Measurements from ENCODE around the gene ESR2. TPM values are rescaled to one million over a fixed set of nuclear protein-coding genes. Genes with fewer than 3 reads are reported as not detected.

Gene ESR2
- polyA plus RNA-seq, 3 donors = 0.04 TPM; not detected in 2

DNA sequence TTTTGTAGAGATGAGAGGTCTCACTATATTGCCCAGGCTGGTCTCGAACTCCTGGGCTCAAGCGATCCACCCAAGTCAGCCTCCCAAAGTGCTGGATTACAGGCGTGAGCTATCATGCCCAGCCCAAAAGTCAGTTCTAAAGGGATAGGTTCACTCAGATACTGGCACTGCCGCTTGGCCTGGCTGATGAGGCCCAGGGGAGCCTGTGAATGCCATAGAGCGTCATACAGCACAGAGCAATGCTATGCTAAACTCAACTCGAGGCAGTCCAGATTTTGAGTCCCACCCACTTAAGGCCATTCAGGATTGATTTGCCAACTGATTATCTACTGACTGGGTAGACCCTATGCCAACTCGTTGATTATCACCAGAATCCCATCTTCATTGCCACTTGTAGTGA lies 179.4 kb downstream of the ESR2 start:
- intact Hi-C loops (cut with micrococcal nuclease) = no loop called here
- no peak overlapping the region for H3K4me3 Mint-ChIP-seq
- H3K9ac ChIP-seq (ENCODE audit: insufficient read depth, low read length, poor library complexity, severe bottlenecking) = no peak overlapping the region
- H3K27me3 Mint-ChIP-seq (ENCODE audit: low read depth in 3 of 3) = peaks cover 0 to 4% (median 1%) of the 10 kb centered on the region in 3 donors
- no peak overlapping the region for H3K27ac Mint-ChIP-seq
- no peak overlapping the region for H2AFZ ChIP-seq (ENCODE audit: insufficient read depth, low read depth, low read length, poor library complexity, severe bottlenecking)
- H3K27ac ChIP-seq (ENCODE audit: low read depth in 1 of 2, low read length in 2 of 2) = no peak overlapping the region
- H4K20me1 ChIP-seq (ENCODE audit: insufficient read depth, low read length) = no peaks in the 10 kb centered on the region
- H3K4me3 ChIP-seq (replicated peaks in 1 of 3; ENCODE audit: low read depth in 2 of 3, low read length in 3 of 3) = no peak overlapping the region
- H3K36me3 ChIP-seq (replicated peaks in 1 of 2; ENCODE audit: control insufficient read depth in 1 of 2, insufficient read depth in 2 of 2, low read length in 2 of 2) = no peaks in the 10 kb centered on the region
- DNase-seq = no peak
- H3K9me3 Mint-ChIP-seq = no peaks in the 10 kb centered on the region
- 99% methylated on average over 7 of the region's 7 CpGs for WGBS (ENCODE audit: insufficient coverage)
- H3K4me2 ChIP-seq (replicated peaks; ENCODE audit: extremely low read depth, low read length, poor library complexity, severe bottlenecking) = no peak overlapping the region
- H3K4me1 Mint-ChIP-seq = no peaks in the 10 kb centered on the region
- H3K27me3 ChIP-seq (ENCODE audit: control insufficient read depth in 2 of 2, insufficient read depth in 2 of 2, low read length in 2 of 2) = no peaks in the 10 kb centered on the region
- no peaks in the 10 kb centered on the region for H3K79me2 ChIP-seq (ENCODE audit: insufficient read depth, low read length)
- H3K9me3 ChIP-seq (replicated peaks in 1 of 2; ENCODE audit: control insufficient read depth in 1 of 2, insufficient read depth in 1 of 2, low read length in 2 of 2) = no peaks in the 10 kb centered on the region
- no peaks in the 10 kb centered on the region for H3K4me1 ChIP-seq (ENCODE audit: control insufficient read depth in 1 of 2, insufficient read depth in 2 of 2, low read length in 2 of 2)
- TF ChIP-seq, protein P1, sequence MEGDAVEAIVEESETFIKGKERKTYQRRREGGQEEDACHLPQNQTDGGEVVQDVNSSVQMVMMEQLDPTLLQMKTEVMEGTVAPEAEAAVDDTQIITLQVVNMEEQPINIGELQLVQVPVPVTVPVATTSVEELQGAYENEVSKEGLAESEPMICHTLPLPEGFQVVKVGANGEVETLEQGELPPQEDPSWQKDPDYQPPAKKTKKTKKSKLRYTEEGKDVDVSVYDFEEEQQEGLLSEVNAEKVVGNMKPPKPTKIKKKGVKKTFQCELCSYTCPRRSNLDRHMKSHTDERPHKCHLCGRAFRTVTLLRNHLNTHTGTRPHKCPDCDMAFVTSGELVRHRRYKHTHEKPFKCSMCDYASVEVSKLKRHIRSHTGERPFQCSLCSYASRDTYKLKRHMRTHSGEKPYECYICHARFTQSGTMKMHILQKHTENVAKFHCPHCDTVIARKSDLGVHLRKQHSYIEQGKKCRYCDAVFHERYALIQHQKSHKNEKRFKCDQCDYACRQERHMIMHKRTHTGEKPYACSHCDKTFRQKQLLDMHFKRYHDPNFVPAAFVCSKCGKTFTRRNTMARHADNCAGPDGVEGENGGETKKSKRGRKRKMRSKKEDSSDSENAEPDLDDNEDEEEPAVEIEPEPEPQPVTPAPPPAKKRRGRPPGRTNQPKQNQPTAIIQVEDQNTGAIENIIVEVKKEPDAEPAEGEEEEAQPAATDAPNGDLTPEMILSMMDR (IDR thresholded peaks at IDR 0.05) = no peak
- no peaks in the 10 kb centered on the region for H3K36me3 Mint-ChIP-seq

DNA sequence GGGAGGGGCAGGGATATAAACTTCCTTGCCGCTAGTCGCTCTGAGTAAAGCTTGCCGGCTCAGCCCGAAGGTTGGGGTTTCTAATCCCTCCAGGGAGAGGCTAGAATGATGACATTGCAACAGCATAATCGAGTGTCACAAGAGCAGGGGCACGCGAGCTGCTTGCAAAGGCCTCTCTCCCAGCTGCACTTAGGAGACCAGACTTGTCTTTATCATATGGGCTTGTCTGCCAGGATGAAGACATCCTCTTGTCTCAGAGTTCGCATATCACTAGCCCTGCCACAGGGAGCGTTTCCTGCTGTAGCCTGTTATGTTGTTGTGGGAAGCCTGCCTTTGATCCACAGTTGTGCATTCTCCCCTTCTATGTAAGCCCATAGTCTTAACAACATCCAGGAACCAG lies 180.0 kb downstream of the ESR2 start:
- no peaks in the 10 kb centered on the region for H3K27me3 ChIP-seq (ENCODE audit: control insufficient read depth in 2 of 2, insufficient read depth in 2 of 2, low read length in 2 of 2)
- no peak overlapping the region for H3K9ac ChIP-seq (ENCODE audit: insufficient read depth, low read length, poor library complexity, severe bottlenecking)
- 76% methylated on average over 7 of the region's 9 CpGs for WGBS (ENCODE audit: insufficient coverage)
- no peak for DNase-seq
- no peaks in the 10 kb centered on the region for H4K20me1 ChIP-seq (ENCODE audit: insufficient read depth, low read length)
- no peaks in the 10 kb centered on the region for H3K4me1 ChIP-seq (ENCODE audit: control insufficient read depth in 1 of 2, insufficient read depth in 2 of 2, low read length in 2 of 2)
- no peak overlapping the region for H3K27ac ChIP-seq (ENCODE audit: low read depth in 1 of 2, low read length in 2 of 2)
- H2AFZ ChIP-seq (ENCODE audit: insufficient read depth, low read depth, low read length, poor library complexity, severe bottlenecking) = no peak overlapping the region
- Mint-ChIP-seq H3K4me1 (no peaks in the 10 kb centered on the region), H3K27me3 (ENCODE audit: low read depth in 3 of 3) (peaks cover 0 to 4% (median 1%) of the 10 kb centered on the region in 3 donors), H3K9me3 (no peaks in the 10 kb centered on the region), H3K27ac (no peak overlapping the region), H3K36me3 (no peaks in the 10 kb centered on the region), H3K4me3 (no peak overlapping the region)
- TF ChIP-seq, protein P1 (IDR thresholded peaks at IDR 0.05) = no peak
- no peaks in the 10 kb centered on the region for H3K79me2 ChIP-seq (ENCODE audit: insufficient read depth, low read length)
- H3K4me3 ChIP-seq (replicated peaks in 1 of 3; ENCODE audit: low read depth in 2 of 3, low read length in 3 of 3) = no peak overlapping the region
- intact Hi-C loops (cut with micrococcal nuclease) = no loop called here
- H3K9me3 ChIP-seq (replicated peaks in 1 of 2; ENCODE audit: control insufficient read depth in 1 of 2, insufficient read depth in 1 of 2, low read length in 2 of 2) = no peaks in the 10 kb centered on the region
- no peaks in the 10 kb centered on the region for H3K36me3 ChIP-seq (replicated peaks in 1 of 2; ENCODE audit: control insufficient read depth in 1 of 2, insufficient read depth in 2 of 2, low read length in 2 of 2)
- no peak overlapping the region for H3K4me2 ChIP-seq (replicated peaks; ENCODE audit: extremely low read depth, low read length, poor library complexity, severe bottlenecking)

All from CD14-positive monocyte (primary cell).